ENCODE data around the gene ALK. TPM values are rescaled to one million over a fixed set of nuclear protein-coding genes. Genes with fewer than 3 reads are reported as not detected.

ALK gene
- total and polyA plus RNA-seq, 2 experiments from 2014 or later = 0.35 TPM; not detected in 1

- no peak for TF ChIP-seq EZH2 (IDR thresholded peaks at IDR 0.05; ENCODE audit: low read depth, unreplicated experiment)
- TF ChIP-seq, protein P1, sequence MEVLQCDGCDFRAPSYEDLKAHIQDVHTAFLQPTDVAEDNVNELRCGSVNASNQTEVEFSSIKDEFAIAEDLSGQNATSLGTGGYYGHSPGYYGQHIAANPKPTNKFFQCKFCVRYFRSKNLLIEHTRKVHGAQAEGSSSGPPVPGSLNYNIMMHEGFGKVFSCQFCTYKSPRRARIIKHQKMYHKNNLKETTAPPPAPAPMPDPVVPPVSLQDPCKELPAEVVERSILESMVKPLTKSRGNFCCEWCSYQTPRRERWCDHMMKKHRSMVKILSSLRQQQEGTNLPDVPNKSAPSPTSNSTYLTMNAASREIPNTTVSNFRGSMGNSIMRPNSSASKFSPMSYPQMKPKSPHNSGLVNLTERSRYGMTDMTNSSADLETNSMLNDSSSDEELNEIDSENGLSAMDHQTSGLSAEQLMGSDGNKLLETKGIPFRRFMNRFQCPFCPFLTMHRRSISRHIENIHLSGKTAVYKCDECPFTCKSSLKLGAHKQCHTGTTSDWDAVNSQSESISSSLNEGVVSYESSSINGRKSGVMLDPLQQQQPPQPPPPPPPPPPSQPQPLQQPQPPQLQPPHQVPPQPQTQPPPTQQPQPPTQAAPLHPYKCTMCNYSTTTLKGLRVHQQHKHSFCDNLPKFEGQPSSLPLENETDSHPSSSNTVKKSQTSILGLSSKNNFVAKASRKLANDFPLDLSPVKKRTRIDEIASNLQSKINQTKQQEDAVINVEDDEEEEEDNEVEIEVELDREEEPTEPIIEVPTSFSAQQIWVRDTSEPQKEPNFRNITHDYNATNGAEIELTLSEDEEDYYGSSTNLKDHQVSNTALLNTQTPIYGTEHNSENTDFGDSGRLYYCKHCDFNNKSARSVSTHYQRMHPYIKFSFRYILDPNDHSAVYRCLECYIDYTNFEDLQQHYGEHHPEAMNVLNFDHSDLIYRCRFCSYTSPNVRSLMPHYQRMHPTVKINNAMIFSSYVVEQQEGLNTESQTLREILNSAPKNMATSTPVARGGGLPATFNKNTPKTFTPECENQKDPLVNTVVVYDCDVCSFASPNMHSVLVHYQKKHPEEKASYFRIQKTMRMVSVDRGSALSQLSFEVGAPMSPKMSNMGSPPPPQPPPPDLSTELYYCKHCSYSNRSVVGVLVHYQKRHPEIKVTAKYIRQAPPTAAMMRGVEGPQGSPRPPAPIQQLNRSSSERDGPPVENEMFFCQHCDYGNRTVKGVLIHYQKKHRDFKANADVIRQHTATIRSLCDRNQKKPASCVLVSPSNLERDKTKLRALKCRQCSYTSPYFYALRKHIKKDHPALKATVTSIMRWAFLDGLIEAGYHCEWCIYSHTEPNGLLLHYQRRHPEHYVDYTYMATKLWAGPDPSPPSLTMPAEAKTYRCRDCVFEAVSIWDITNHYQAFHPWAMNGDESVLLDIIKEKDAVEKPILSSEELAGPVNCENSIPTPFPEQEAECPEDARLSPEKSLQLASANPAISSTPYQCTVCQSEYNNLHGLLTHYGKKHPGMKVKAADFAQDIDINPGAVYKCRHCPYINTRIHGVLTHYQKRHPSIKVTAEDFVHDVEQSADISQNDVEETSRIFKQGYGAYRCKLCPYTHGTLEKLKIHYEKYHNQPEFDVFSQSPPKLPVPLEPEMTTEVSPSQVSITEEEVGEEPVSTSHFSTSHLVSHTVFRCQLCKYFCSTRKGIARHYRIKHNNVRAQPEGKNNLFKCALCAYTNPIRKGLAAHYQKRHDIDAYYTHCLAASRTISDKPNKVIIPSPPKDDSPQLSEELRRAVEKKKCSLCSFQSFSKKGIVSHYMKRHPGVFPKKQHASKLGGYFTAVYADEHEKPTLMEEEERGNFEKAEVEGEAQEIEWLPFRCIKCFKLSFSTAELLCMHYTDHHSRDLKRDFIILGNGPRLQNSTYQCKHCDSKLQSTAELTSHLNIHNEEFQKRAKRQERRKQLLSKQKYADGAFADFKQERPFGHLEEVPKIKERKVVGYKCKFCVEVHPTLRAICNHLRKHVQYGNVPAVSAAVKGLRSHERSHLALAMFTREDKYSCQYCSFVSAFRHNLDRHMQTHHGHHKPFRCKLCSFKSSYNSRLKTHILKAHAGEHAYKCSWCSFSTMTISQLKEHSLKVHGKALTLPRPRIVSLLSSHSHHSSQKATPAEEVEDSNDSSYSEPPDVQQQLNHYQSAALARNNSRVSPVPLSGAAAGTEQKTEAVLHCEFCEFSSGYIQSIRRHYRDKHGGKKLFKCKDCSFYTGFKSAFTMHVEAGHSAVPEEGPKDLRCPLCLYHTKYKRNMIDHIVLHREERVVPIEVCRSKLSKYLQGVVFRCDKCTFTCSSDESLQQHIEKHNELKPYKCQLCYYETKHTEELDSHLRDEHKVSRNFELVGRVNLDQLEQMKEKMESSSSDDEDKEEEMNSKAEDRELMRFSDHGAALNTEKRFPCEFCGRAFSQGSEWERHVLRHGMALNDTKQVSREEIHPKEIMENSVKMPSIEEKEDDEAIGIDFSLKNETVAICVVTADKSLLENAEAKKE (CRISPR knock-in tag; IDR thresholded peaks at IDR 0.05) = no peak
- TF ChIP-seq ZNF114 (CRISPR knock-in tag; IDR thresholded peaks at IDR 0.05) = no peak
- no peak for TF ChIP-seq ZNF331 (CRISPR knock-in tag; IDR thresholded peaks at IDR 0.05; ENCODE audit: low read depth)
These were observed 2.4 kb downstream of the ALK start (continued) for GRCh38 chr2:29918941-29919340.

- Histone ChIP-seq H4K20me1 (replicated peaks; ENCODE audit: insufficient read depth) (peaks cover 3% of the 10 kb centered on the region; the same call in 1 of the 2 replicates), H3K4me3 (no peak overlapping the region), H3K9me2 (ENCODE audit: insufficient read depth) (no peaks in the 10 kb centered on the region), H2AFZ (no peak overlapping the region), H3F3A (replicated peaks; ENCODE audit: low read depth) (no peaks in the 10 kb centered on the region), H3K27ac (ENCODE audit: low read depth) (no peak overlapping the region), H3K27me3 (ENCODE audit: insufficient read depth) (peaks cover 40% of the 10 kb centered on the region), H3K4me2 (no peak overlapping the region), H3K4me1 (ENCODE audit: insufficient read depth) (peaks cover 7% of the 10 kb centered on the region; the same call in 1 of the 2 replicates), H3K79me2 (replicated peaks; ENCODE audit: insufficient read depth) (no peaks in the 10 kb centered on the region), H3K36me3 (ENCODE audit: insufficient read depth) (no peaks in the 10 kb centered on the region)
- H3K27me3 Mint-ChIP-seq (ENCODE audit: insufficient read depth, low read depth, poor library complexity) = peaks cover 39% of the 10 kb centered on the region
- TF ChIP-seq EZH2 (IDR thresholded peaks at IDR 0.05; ENCODE audit: low read depth, unreplicated experiment) (no peak), ZNF114 (CRISPR knock-in tag; IDR thresholded peaks at IDR 0.05) (no peak), EZH2phosphoT487 (IDR thresholded peaks at IDR 0.05; ENCODE audit: unreplicated experiment) (no peak), ZNF331 (CRISPR knock-in tag; IDR thresholded peaks at IDR 0.05; ENCODE audit: low read depth) (no peak)
- H3K27ac Mint-ChIP-seq = no peak overlapping the region
- H3K9me3 Mint-ChIP-seq = no peaks in the 10 kb centered on the region
- ATAC-seq (no peak), DNase-seq (ENCODE audit: low spot score) (no peak)
- peaks cover 4% of the 10 kb centered on the region; the same call in 2 of the 3 replicates for H3K4me1 Mint-ChIP-seq
- H3K36me3 Mint-ChIP-seq (ENCODE audit: low read depth) = no peaks in the 10 kb centered on the region; the same call in 2 of the 3 replicates
- no peak overlapping the region for H3K4me3 Mint-ChIP-seq
These were observed 3.6 kb downstream of the ALK start for GRCh38 chr2:29917781-29918180.
